Parathyroid adenoma (tissue), 2 donors: Measurements from ENCODE around the gene NFASC.

Experiments used
- H2AFZ ChIP-seq: fragments of 300-600 bp; sonication (generic); one replicate; pipeline ENCODE4 v1.7.0; 2017; ENCODE audit warnings: antibody characterized with exemption, mild to moderate bottlenecking
- H3K27ac ChIP-seq: fragments of 300-600 bp; sonication (generic); one replicate; pipeline ENCODE4 v1.7.0; 2017
- H3K27me3 ChIP-seq: fragments of 300-600 bp; sonication (generic); one replicate; pipeline ENCODE4 v1.7.0; 2017; ENCODE audit warnings: low read length; ENCODE audit not compliant: control insufficient read depth, insufficient read depth
- H3K36me3 ChIP-seq: fragments of 300-600 bp; sonication (generic); one replicate; pipeline ENCODE4 v1.7.0; 2017; ENCODE audit warnings: low read length; ENCODE audit not compliant: control insufficient read depth, insufficient read depth
- H3K4me1 ChIP-seq: fragments of 300-600 bp; sonication (generic); one replicate; pipeline ENCODE4 v1.7.0; 2017; ENCODE audit warnings: control low read depth
- H3K4me2 ChIP-seq: fragments of 300-600 bp; sonication (generic); one replicate; pipeline ENCODE4 v1.7.0; 2017; ENCODE audit warnings: low read length
- H3K4me3 ChIP-seq: fragments of 300-600 bp; sonication (generic); one replicate; pipeline ENCODE4 v1.7.0; 2017; ENCODE audit warnings: low read depth, low read length
- H3K79me2 ChIP-seq: fragments of 300-600 bp; sonication (generic); one replicate; pipeline ENCODE4 v1.7.0; 2017; ENCODE audit warnings: control low read depth
- H3K9ac ChIP-seq: fragments of 300-600 bp; sonication (generic); one replicate; pipeline ENCODE4 v1.7.0; 2017; ENCODE audit warnings: mild to moderate bottlenecking
- H3K9me3 ChIP-seq: fragments of 300-600 bp; sonication (generic); one replicate; pipeline ENCODE4 v1.7.0; 2017; ENCODE audit warnings: low read length; ENCODE audit not compliant: control insufficient read depth
- CTCF ChIP-seq: fragments of 300-600 bp; sonication (generic); IDR thresholded peaks from one replicate; pipeline ENCODE4 v1.7.0; 2017; ENCODE audit warnings: antibody characterized with exemption, mild to moderate bottlenecking
- donor health status: primary hyperparathyroidism.

The NFASC gene

GRCh38 chr1:204924013-204924759, 53.5 kb downstream of the NFASC start:
- no peak overlapping the region for H3K4me3 ChIP-seq
- H3K9ac ChIP-seq: no peak overlapping the region
- H3K27me3 ChIP-seq: no peaks in the 10 kb centered on the region
- H3K27ac ChIP-seq: no peak overlapping the region
- no peak for TF ChIP-seq CTCF
- no peaks in the 10 kb centered on the region for H3K4me1 ChIP-seq
- H3K79me2 ChIP-seq: no peaks in the 10 kb centered on the region
- H2AFZ ChIP-seq: no peak overlapping the region
- no peak overlapping the region for H3K4me2 ChIP-seq
- H3K36me3 ChIP-seq: no peaks in the 10 kb centered on the region
- no peaks in the 10 kb centered on the region for H3K9me3 ChIP-seq

DNA sequence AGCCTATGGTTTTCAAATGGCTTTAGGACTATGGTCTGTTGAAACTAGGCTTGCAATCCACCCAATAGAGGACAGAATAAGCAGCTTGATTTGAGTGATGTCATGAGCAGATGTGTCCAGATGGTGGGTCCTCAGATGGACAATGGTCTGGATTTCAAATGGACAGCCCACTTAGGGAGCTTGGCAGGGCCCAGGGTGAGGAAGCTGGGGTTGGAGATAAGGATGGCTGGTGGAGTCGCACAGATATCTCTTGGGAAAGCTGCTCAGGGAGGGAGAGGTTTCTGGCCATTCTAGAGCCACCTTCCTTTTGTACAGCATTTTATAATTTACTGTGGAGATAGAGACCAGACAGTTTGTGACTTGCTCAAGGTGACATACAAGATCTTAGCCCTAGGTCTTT, 55.0 kb downstream of the NFASC start:
- H3K79me2 ChIP-seq: no peaks in the 10 kb centered on the region
- H3K27me3 ChIP-seq: no peaks in the 10 kb centered on the region
- no peak overlapping the region for H3K4me3 ChIP-seq
- no peaks in the 10 kb centered on the region for H3K36me3 ChIP-seq
- H3K4me1 ChIP-seq: no peaks in the 10 kb centered on the region
- no peak overlapping the region for H3K9ac ChIP-seq
- no peaks in the 10 kb centered on the region for H3K9me3 ChIP-seq
- no peak overlapping the region for H3K4me2 ChIP-seq
- no peak for TF ChIP-seq CTCF
- H3K27ac ChIP-seq: no peak overlapping the region
- H2AFZ ChIP-seq: no peak overlapping the region

- Histone ChIP-seq H3K4me1 (no peaks in the 10 kb centered on the region), H3K4me2 (no peak overlapping the region), H2AFZ (no peak overlapping the region), H3K79me2 (no peaks in the 10 kb centered on the region), H3K4me3 (no peak overlapping the region), H3K9me3 (no peaks in the 10 kb centered on the region), H3K27ac (no peak overlapping the region), H3K27me3 (no peaks in the 10 kb centered on the region), H3K9ac (no peak overlapping the region), H3K36me3 (no peaks in the 10 kb centered on the region)
- TF ChIP-seq CTCF: no peak
Observed at GRCh38 chr1:204927673-204928641, 57.3 kb downstream of the NFASC start.

DNA sequence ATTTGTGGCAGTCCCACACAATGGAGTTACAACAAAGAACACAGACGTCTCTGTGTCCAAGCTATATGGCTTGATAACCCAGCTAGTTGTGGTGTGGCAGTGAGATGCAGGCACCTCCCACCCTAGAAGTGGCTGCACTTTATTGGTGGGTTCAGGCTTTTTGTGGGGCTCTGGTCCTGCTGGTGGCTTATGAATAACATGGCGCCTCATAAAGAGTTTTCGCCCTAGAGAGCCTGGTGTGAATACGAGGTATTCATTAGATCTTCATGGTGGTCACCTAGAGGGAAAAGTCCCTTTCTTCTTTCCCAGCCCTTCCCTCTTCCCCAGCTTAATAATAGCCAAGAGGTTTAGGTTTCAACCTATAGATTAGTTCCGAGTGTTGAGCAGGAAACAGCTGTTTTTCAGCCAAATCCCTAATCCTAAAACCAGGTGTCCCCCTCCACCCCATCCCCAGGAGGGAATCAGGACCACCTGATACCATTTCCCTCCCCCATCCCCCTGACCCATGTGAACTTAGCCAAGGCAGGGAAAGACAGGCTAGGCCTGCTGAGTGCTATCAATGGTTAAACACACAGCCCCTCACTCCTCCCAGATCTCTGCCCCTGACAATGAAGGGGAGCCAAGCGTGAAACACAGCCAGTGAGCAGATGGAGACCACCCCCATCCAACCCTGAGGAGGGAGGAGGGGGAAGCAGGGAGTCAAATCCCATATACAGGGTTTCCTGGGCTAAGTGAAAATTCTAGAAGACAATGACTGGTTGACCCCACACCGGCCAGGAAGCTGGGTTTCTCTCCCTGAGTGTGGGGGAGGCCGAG, 58.2 kb downstream of the NFASC start:
- no peaks in the 10 kb centered on the region for H3K4me1 ChIP-seq
- no peak overlapping the region for H2AFZ ChIP-seq
- H3K27me3 ChIP-seq: no peaks in the 10 kb centered on the region
- no peak overlapping the region for H3K4me2 ChIP-seq
- H3K4me3 ChIP-seq: no peak overlapping the region
- TF ChIP-seq CTCF: no peak
- H3K27ac ChIP-seq: no peak overlapping the region
- no peaks in the 10 kb centered on the region for H3K36me3 ChIP-seq
- H3K79me2 ChIP-seq: no peaks in the 10 kb centered on the region
- H3K9ac ChIP-seq: no peak overlapping the region
- H3K9me3 ChIP-seq: no peaks in the 10 kb centered on the region
